ENCODE measurements around the gene MAN2C1. TPM values are rescaled to one million over a fixed set of nuclear protein-coding genes. Genes with fewer than 3 reads are reported as not detected.

The MAN2C1 gene
- total and polyA plus RNA-seq, 9 of the 15 experiments (the other 6 are each of a cell fraction or from before 2014, with no cell fraction given): 2.0 to 141 (median 39.9) TPM

- TF ChIP-seq, protein P1, sequence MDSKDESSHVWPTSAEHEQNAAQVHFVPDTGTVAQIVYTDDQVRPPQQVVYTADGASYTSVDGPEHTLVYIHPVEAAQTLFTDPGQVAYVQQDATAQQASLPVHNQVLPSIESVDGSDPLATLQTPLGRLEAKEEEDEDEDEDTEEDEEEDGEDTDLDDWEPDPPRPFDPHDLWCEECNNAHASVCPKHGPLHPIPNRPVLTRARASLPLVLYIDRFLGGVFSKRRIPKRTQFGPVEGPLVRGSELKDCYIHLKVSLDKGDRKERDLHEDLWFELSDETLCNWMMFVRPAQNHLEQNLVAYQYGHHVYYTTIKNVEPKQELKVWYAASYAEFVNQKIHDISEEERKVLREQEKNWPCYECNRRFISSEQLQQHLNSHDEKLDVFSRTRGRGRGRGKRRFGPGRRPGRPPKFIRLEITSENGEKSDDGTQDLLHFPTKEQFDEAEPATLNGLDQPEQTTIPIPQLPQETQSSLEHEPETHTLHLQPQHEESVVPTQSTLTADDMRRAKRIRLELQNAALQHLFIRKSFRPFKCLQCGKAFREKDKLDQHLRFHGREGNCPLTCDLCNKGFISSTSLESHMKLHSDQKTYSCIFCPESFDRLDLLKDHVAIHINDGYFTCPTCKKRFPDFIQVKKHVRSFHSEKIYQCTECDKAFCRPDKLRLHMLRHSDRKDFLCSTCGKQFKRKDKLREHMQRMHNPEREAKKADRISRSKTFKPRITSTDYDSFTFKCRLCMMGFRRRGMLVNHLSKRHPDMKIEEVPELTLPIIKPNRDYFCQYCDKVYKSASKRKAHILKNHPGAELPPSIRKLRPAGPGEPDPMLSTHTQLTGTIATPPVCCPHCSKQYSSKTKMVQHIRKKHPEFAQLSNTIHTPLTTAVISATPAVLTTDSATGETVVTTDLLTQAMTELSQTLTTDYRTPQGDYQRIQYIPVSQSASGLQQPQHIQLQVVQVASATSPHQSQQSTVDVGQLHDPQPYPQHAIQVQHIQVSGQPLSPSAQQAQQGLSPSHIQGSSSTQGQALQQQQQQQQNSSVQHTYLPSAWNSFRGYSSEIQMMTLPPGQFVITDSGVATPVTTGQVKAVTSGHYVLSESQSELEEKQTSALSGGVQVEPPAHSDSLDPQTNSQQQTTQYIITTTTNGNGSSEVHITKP (IDR thresholded peaks at IDR 0.05; ENCODE audit: partially characterized antibody): no peak
- TF ChIP-seq ESRRA (IDR thresholded peaks at IDR 0.05; ENCODE audit: borderline replicate concordance, low read depth) (peak; percentile 53), MIER1 (IDR thresholded peaks at IDR 0.05; ENCODE audit: low read depth) (no peak), NFIC (IDR thresholded peaks at IDR 0.05) (no peak), SMC3 (conservative IDR thresholded peaks at IDR 0.05; ENCODE audit: insufficient read depth, low read depth, low read length) (no peak), ZNF507 (tag; conservative IDR thresholded peaks at IDR 0.05) (no peak), SMARCA5 (IDR thresholded peaks at IDR 0.05) (no peak), NUFIP1 (IDR thresholded peaks at IDR 0.05; ENCODE audit: partially characterized antibody) (no peak), ETS2 (tag; IDR thresholded peaks at IDR 0.05; ENCODE audit: borderline replicate concordance, poor library complexity, severe bottlenecking) (no peak), ZNF764 (CRISPR knock-in tag; IDR thresholded peaks at IDR 0.05; ENCODE audit: low read depth) (no peak), HDAC1 (IDR thresholded peaks at IDR 0.05) (peak; percentile 53 to 98; a peak in 2 of 4 replicates), ZNF408 (CRISPR knock-in tag; IDR thresholded peaks at IDR 0.05; ENCODE audit: low read depth) (no peak), ZNF639 (CRISPR knock-in tag; conservative IDR thresholded peaks at IDR 0.05 in 1 of 2, IDR thresholded peaks at IDR 0.05 in 1 of 2) (no peak; a peak in 1 of 4 replicates), CEBPG (CRISPR knock-in tag; IDR thresholded peaks at IDR 0.05) (no peak), CEBPG (tag; conservative IDR thresholded peaks at IDR 0.05 in 1 of 2, IDR thresholded peaks at IDR 0.05 in 1 of 2) (no peak), NFIX (CRISPR knock-in tag; IDR thresholded peaks at IDR 0.05; ENCODE audit: low read depth) (no peak), PHTF2 (CRISPR knock-in tag; IDR thresholded peaks at IDR 0.05) (no peak), MXI1 (IDR thresholded peaks at IDR 0.05; ENCODE audit: low read depth, low read length) (no peak), HOXB6 (CRISPR knock-in tag; IDR thresholded peaks at IDR 0.05; ENCODE audit: borderline replicate concordance) (no peak), CHD1 (IDR thresholded peaks at IDR 0.05; ENCODE audit: low read length) (no peak), ZNF324 (CRISPR knock-in tag; IDR thresholded peaks at IDR 0.05) (no peak), SP1 (CRISPR knock-in tag; IDR thresholded peaks at IDR 0.05) (peak; percentile 54; the same call in 1 of the 2 replicates)
- TF ChIP-seq, protein P2, sequence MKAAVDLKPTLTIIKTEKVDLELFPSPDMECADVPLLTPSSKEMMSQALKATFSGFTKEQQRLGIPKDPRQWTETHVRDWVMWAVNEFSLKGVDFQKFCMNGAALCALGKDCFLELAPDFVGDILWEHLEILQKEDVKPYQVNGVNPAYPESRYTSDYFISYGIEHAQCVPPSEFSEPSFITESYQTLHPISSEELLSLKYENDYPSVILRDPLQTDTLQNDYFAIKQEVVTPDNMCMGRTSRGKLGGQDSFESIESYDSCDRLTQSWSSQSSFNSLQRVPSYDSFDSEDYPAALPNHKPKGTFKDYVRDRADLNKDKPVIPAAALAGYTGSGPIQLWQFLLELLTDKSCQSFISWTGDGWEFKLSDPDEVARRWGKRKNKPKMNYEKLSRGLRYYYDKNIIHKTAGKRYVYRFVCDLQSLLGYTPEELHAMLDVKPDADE (conservative IDR thresholded peaks at IDR 0.05; ENCODE audit: control insufficient read depth, low read depth, low read length): peak; percentile 94
Observed at GRCh38 chr15:75335705-75336355, 32.6 kb downstream of the MAN2C1 start, which contains the start of gene COMMD4 (continued).
